H1 (cell line): ENCODE data around the gene ALG2. TPM values are rescaled to one million over a fixed set of nuclear protein-coding genes. Genes with fewer than 3 reads are reported as not detected.

ENCODE experiments used
- ATF3 ChIP-seq: IDR thresholded peaks from 2 replicates; pipeline ENCODE4 v1.6.1; 2011; ENCODE audit warnings: low read depth, mild to moderate bottlenecking, low read length; ENCODE audit not compliant: insufficient read depth
- CHD7 ChIP-seq: fragments of 300-600 bp; sonication (generic); IDR thresholded peaks from 2 replicates; pipeline ENCODE4 v1.7.1; 2012; ENCODE audit warnings: low read length, moderate library complexity, mild to moderate bottlenecking, inconsistent platforms; ENCODE audit not compliant: insufficient replicate concordance
- POLR2A ChIP-seq, 2 experiments: IDR thresholded peaks; 1 replicate in 1 of 2; 2 replicates in 1 of 2; pipeline ENCODE4 v1.6.1; 2011; ENCODE audit warnings: low read depth in 2 of 2, low read length in 2 of 2, mild to moderate bottlenecking in 2 of 2; ENCODE audit errors: control extremely low read depth in 1 of 2
- SIRT6 ChIP-seq: IDR thresholded peaks from one replicate; pipeline ENCODE4 v1.7.1; 2012; ENCODE audit warnings: low read length, inconsistent platforms
- SIX5 ChIP-seq: IDR thresholded peaks from 2 replicates; pipeline ENCODE4 v1.6.1; 2011; ENCODE audit warnings: mild to moderate bottlenecking, low read depth, low read length
- SRF ChIP-seq: IDR thresholded peaks from 2 replicates; pipeline ENCODE4 v1.6.1; 2011; ENCODE audit warnings: mild to moderate bottlenecking, low read depth, low read length, moderate library complexity
- SUZ12 ChIP-seq: fragments of 200-600 bp; sonication (generic); IDR thresholded peaks from 2 replicates; pipeline ENCODE4 v1.6.1; 2012; ENCODE audit warnings: mild to moderate bottlenecking, inconsistent platforms, low read length, moderate library complexity, mixed read lengths
- TAF1 ChIP-seq: IDR thresholded peaks from 2 replicates; pipeline ENCODE4 v1.6.1; 2011; ENCODE audit warnings: mild to moderate bottlenecking, low read depth, low read length
- TAF7 ChIP-seq: optimal IDR thresholded peaks from 2 replicates; pipeline ENCODE3; 2011; ENCODE audit warnings: low read depth, mild to moderate bottlenecking, inconsistent platforms, low read length, moderate library complexity, borderline replicate concordance
- polyA plus RNA-seq, 7 experiments: library from polyadenylated mRNA; depleted of rRNA in 3 of 7; stranded (reverse) in 5 of 7; unstranded in 2 of 7; fragments of >200 nt in 5 of 7; fragments of 200-250 nt in 2 of 7; gene quantifications; 1 replicate in 5 of 7; 2 replicates in 1 of 7; 4 replicates in 1 of 7; pipeline versions ENCODE4 v1.2.1 to v1.2.3, GENCODE V29; 2011 to 2013; ENCODE audit warnings: missing spikeins in 2 of 7, mixed read lengths in 2 of 7
- total RNA-seq: library from RNA; stranded (reverse); fragmentation: NEBNext Ultra II Directional; extraction: Animal tissue kit (Norgen Biotek cat#: 25700); gene quantifications from 2 replicates; pipeline ENCODE4 v1.2.1, GENCODE V29; 2021

The ALG2 gene
- total and polyA plus RNA-seq, 2 of the 8 experiments (the other 6 are each of a cell fraction or from before 2014, with no cell fraction given): 27.1 to 30.7 TPM

- no peak for TF ChIP-seq CHD7
- TF ChIP-seq ATF3: no peak
- TF ChIP-seq SIX5: no peak
- no peak for TF ChIP-seq SRF
- no peak for TF ChIP-seq POLR2A (IDR thresholded peaks at IDR 0.05; ENCODE audit: control extremely low read depth in 1 of 2, low read depth in 2 of 2, low read length in 2 of 2)
- TF ChIP-seq SIRT6: no peak
- no peak for TF ChIP-seq TAF7
- TF ChIP-seq SUZ12: no peak
- TF ChIP-seq TAF1: no peak
Measured at GRCh38 chr9:99173570-99174504, 47.9 kb downstream of the ALG2 start (continued).
